Mesothelial cell of epicardium (in vitro differentiated cells): Measurements from ENCODE around the gene PIGV. TPM values are rescaled to one million over a fixed set of nuclear protein-coding genes. Genes with fewer than 3 reads are reported as not detected.

Experiments used
- DNase-seq, 2 experiments: peaks; one replicate each; pipeline ENCODE4 v3.0.0; 2021; ENCODE audit warnings: low spot score in 2 of 2; ENCODE audit not compliant: unreplicated experiment in 2 of 2
- H3K27ac Mint-ChIP-seq: 2 replicates; pipeline ENCODE4 v1.8.0; 2021; ENCODE audit warnings: mixed read lengths
- H3K27me3 Mint-ChIP-seq: 2 replicates; pipeline ENCODE4 v1.8.0; 2021; ENCODE audit warnings: low read depth, mixed read lengths
- H3K36me3 Mint-ChIP-seq: 2 replicates; pipeline ENCODE4 v1.8.0; 2021; ENCODE audit warnings: mixed read lengths
- H3K4me1 Mint-ChIP-seq: 2 replicates; pipeline ENCODE4 v1.8.0; 2021; ENCODE audit warnings: mixed read lengths
- H3K4me3 Mint-ChIP-seq: 2 replicates; pipeline ENCODE4 v1.8.0; 2021; ENCODE audit warnings: mild to moderate bottlenecking, moderate library complexity, mixed read lengths
- H3K9me3 Mint-ChIP-seq: 2 replicates; pipeline ENCODE4 v1.8.0; 2021; ENCODE audit warnings: mixed read lengths
- CTCF ChIP-seq: fragments of 200-600 bp; sonication (generic); IDR thresholded peaks from one replicate; pipeline ENCODE4 v1.5.0; 2021; ENCODE audit warnings: antibody characterized with exemption; ENCODE audit not compliant: unreplicated experiment
- total RNA-seq: library from RNA; stranded (reverse); gene quantifications from 3 replicates; pipeline ENCODE4 v1.2.1, GENCODE V29; 2021

PIGV gene
- total RNA-seq, 1 donor from 2014 or later: 13.1 TPM

- no peaks in the 10 kb centered on the region for H3K27me3 Mint-ChIP-seq
- TF ChIP-seq CTCF: no peak
- no peak overlapping the region for H3K4me3 Mint-ChIP-seq
- H3K27ac Mint-ChIP-seq: peak overlapping the region; percentile 95
- no peak for DNase-seq
- H3K36me3 Mint-ChIP-seq: no peaks in the 10 kb centered on the region
- peaks cover 43% of the 10 kb centered on the region for H3K4me1 Mint-ChIP-seq
- H3K9me3 Mint-ChIP-seq: no peaks in the 10 kb centered on the region
Measured at GRCh38 chr1:26824731-26825130, 37.0 kb downstream of the PIGV start.

- peak; percentile 61 to 77 for DNase-seq
- Mint-ChIP-seq H3K36me3 (no peaks in the 10 kb centered on the region), H3K27ac (peak within 1 kb of the TSS; percentile 95), H3K9me3 (no peaks in the 10 kb centered on the region), H3K4me3 (peak within 1 kb of the TSS; percentile 92), H3K4me1 (peaks cover 43% of the 10 kb centered on the region), H3K27me3 (no peaks in the 10 kb centered on the region)
- TF ChIP-seq CTCF: peak; percentile 39
Measured at GRCh38 chr1:26826261-26827105, 38.7 kb downstream of the PIGV start, which contains the start of gene ZDHHC18. TSS of gene ZDHHC18 (plus strand) at chr1:26826688. CDS start at chr1:26826805, 117 bp downstream.

GRCh38 chr1:26827106-26827604 is 39.4 kb downstream of the PIGV start:
- Mint-ChIP-seq H3K4me1 (peaks cover 43% of the 10 kb centered on the region), H3K4me3 (peak overlapping the region; percentile 85), H3K27me3 (no peaks in the 10 kb centered on the region), H3K9me3 (no peaks in the 10 kb centered on the region), H3K36me3 (no peaks in the 10 kb centered on the region), H3K27ac (peak overlapping the region; percentile 88)
- no peak for TF ChIP-seq CTCF
- no peak for DNase-seq

GRCh38 chr1:26827663-26828062 is 39.9 kb downstream of the PIGV start:
- Mint-ChIP-seq H3K9me3 (no peaks in the 10 kb centered on the region), H3K27ac (peak overlapping the region; percentile 88), H3K4me3 (peak overlapping the region; percentile 85), H3K27me3 (no peaks in the 10 kb centered on the region), H3K36me3 (peaks cover 4% of the 10 kb centered on the region), H3K4me1 (peaks cover 43% of the 10 kb centered on the region)
- DNase-seq: no peak
- TF ChIP-seq CTCF: no peak

GRCh38 chr1:26828411-26828991 is 40.8 kb downstream of the PIGV start:
- no peak for TF ChIP-seq CTCF
- no peaks in the 10 kb centered on the region for H3K27me3 Mint-ChIP-seq
- no peak for DNase-seq
- H3K27ac Mint-ChIP-seq: no peak overlapping the region
- H3K9me3 Mint-ChIP-seq: no peaks in the 10 kb centered on the region
- H3K4me3 Mint-ChIP-seq: peak overlapping the region; percentile 85
- peaks cover 5% of the 10 kb centered on the region for H3K36me3 Mint-ChIP-seq
- H3K4me1 Mint-ChIP-seq: peaks cover 43% of the 10 kb centered on the region
